Measurements from ENCODE around the gene STAT2.
"Not testable (repeated sequence)": the region's sequence is repeated elsewhere in the genome, so short reads cannot be mapped to it uniquely, and the experiment has no call there.

Gene STAT2

GRCh38 chr12:56324206-56324605 lies 35.7 kb downstream of the STAT2 start:
- DNase-seq = no peak

GRCh38 chr12:56321610-56322009 lies 38.3 kb downstream of the STAT2 start:
- DNase-seq = not testable (repeated sequence)

- DNase-seq = no peak
These were observed 38.9 kb downstream of the STAT2 start for GRCh38 chr12:56321027-56321426.

- no peak for DNase-seq
These were observed 42.2 kb downstream of the STAT2 start for GRCh38 chr12:56317675-56318074.

- no peak for DNase-seq
These were observed 44.1 kb downstream of the STAT2 start, which contains the start of gene CNPY2 for GRCh38 chr12:56315622-56316473. Gene CNPY2 (minus strand): TSS chr12:56315988. CDS start chr12:56315217, 771 bp downstream.

GRCh38 chr12:56315249-56315621 lies 44.7 kb downstream of the STAT2 start:
- DNase-seq = no peak

- DNase-seq = no peak
These were observed 48.9 kb downstream of the STAT2 start for GRCh38 chr12:56311003-56311402.

- no peak for DNase-seq
These were observed 51.2 kb downstream of the STAT2 start for GRCh38 chr12:56308714-56309113.

- no peak for DNase-seq
These were observed 52.5 kb downstream of the STAT2 start for GRCh38 chr12:56307221-56307965.

GRCh38 chr12:56304872-56305590 lies 54.9 kb downstream of the STAT2 start:
- DNase-seq = no peak

GRCh38 chr12:56304276-56304675 lies 55.6 kb downstream of the STAT2 start:
- DNase-seq = no peak

- DNase-seq = no peak
These were observed 59.1 kb downstream of the STAT2 start for GRCh38 chr12:56300644-56301464.

- DNase-seq = peak; percentile 54
These were observed 59.9 kb downstream of the STAT2 start, which contains the start of gene CS for GRCh38 chr12:56299853-56300643. Gene CS (minus strand): TSS chr12:56300330. CDS start chr12:56300201, 129 bp downstream.

GRCh38 chr12:56299308-56299852 lies 60.5 kb downstream of the STAT2 start:
- no peak for DNase-seq

GRCh38 chr12:56298828-56299227 lies 61.1 kb downstream of the STAT2 start:
- no peak for DNase-seq

- no peak for DNase-seq
These were observed 62.5 kb downstream of the STAT2 start for GRCh38 chr12:56297400-56297799.

GRCh38 chr12:56296295-56296694 lies 63.6 kb downstream of the STAT2 start:
- no peak for DNase-seq

- DNase-seq = no peak
These were observed 66.1 kb downstream of the STAT2 start for GRCh38 chr12:56293795-56294194.
